GM23338 (cell line): ENCODE measurements around the gene MTHFD2L. TPM values are rescaled to one million over a fixed set of nuclear protein-coding genes. Genes with fewer than 3 reads are reported as not detected.
A peak's percentile ranks its signal among the peaks of the same experiment; 100 is the strongest.

Source experiments
- ATAC-seq: fragments of 200-7000 bp; cut with Tn5 transposase; 3 replicates; pipeline ENCODE4 v1.9.1; 2020
- DNase-seq: peaks from one replicate; pipeline ENCODE4 v3.0.0-alpha.2; 2015; ENCODE audit warnings: low spot score
- H2AFZ ChIP-seq: fragments of 200-600 bp; sonication (generic); 2 replicates; pipeline ENCODE4 v1.8.0; 2016; ENCODE audit warnings: antibody characterized with exemption, mild to moderate bottlenecking, moderate library complexity
- H3F3A ChIP-seq: fragments of 200-600 bp; sonication (generic); replicated peaks from 2 replicates; pipeline ENCODE4 v1.8.0; 2017; ENCODE audit warnings: antibody characterized with exemption, mixed run types, low read depth
- H3K27ac ChIP-seq: fragments of 200-600 bp; sonication (generic); 2 replicates; pipeline ENCODE4 v1.6.1; 2016; ENCODE audit warnings: low read depth
- H3K27me3 ChIP-seq: fragments of 200-600 bp; sonication (generic); 2 replicates; pipeline ENCODE4 v1.8.0; 2016; ENCODE audit warnings: mild to moderate bottlenecking, mixed run types, moderate library complexity; ENCODE audit not compliant: insufficient read depth
- H3K36me3 ChIP-seq: fragments of 200-600 bp; sonication (generic); 2 replicates; pipeline ENCODE4 v1.8.0; 2016; ENCODE audit warnings: mild to moderate bottlenecking; ENCODE audit not compliant: insufficient read depth
- H3K4me1 ChIP-seq: fragments of 200-600 bp; sonication (generic); 2 replicates; pipeline ENCODE4 v1.8.0; 2016; ENCODE audit warnings: mild to moderate bottlenecking, moderate library complexity; ENCODE audit not compliant: insufficient read depth
- H3K4me2 ChIP-seq: fragments of 200-600 bp; sonication (generic); 2 replicates; pipeline ENCODE4 v1.7.1; 2017; ENCODE audit warnings: mixed run types
- H3K4me3 ChIP-seq: fragments of 200-600 bp; sonication (generic); 2 replicates; pipeline ENCODE4 v1.6.1; 2016; ENCODE audit warnings: mixed run types
- H3K79me2 ChIP-seq: fragments of 200-600 bp; sonication (generic); replicated peaks from 2 replicates; pipeline ENCODE4 v1.8.0; 2017; ENCODE audit warnings: mild to moderate bottlenecking; ENCODE audit not compliant: insufficient read depth
- H3K9me2 ChIP-seq: fragments of 200-600 bp; sonication (generic); 2 replicates; pipeline ENCODE4 v1.8.0; 2017; ENCODE audit not compliant: insufficient read depth
- H4K20me1 ChIP-seq: fragments of 200-600 bp; sonication (generic); replicated peaks from 2 replicates; pipeline ENCODE4 v1.8.0; 2017; ENCODE audit warnings: mild to moderate bottlenecking; ENCODE audit not compliant: insufficient read depth
- H3K27ac Mint-ChIP-seq: 2 replicates; pipeline ENCODE4 v1.8.0; 2020; ENCODE audit warnings: inconsistent platforms, mild to moderate bottlenecking, moderate library complexity, mixed read lengths
- H3K27me3 Mint-ChIP-seq: 3 replicates; pipeline ENCODE4 v1.8.0; 2022; ENCODE audit warnings: low read depth, mild to moderate bottlenecking, moderate library complexity, mixed read lengths, inconsistent platforms; ENCODE audit not compliant: insufficient read depth, poor library complexity
- H3K36me3 Mint-ChIP-seq: 3 replicates; pipeline ENCODE4 v1.8.0; 2021; ENCODE audit warnings: low read depth, mild to moderate bottlenecking, inconsistent platforms, moderate library complexity, mixed read lengths
- H3K4me1 Mint-ChIP-seq: 3 replicates; pipeline ENCODE4 v1.8.0; 2020; ENCODE audit warnings: mild to moderate bottlenecking, inconsistent platforms, mixed read lengths
- H3K4me3 Mint-ChIP-seq: 3 replicates; pipeline ENCODE4 v1.8.0; 2021; ENCODE audit warnings: moderate library complexity, mild to moderate bottlenecking, inconsistent platforms, mixed read lengths
- H3K9me3 Mint-ChIP-seq: 3 replicates; pipeline ENCODE4 v1.8.0; 2020; ENCODE audit warnings: moderate library complexity, mild to moderate bottlenecking, inconsistent platforms, mixed read lengths
- CREB1 ChIP-seq: fragments of 250-450 bp; sonication (Bioruptor Pico); IDR thresholded peaks from 2 replicates; pipeline ENCODE4 v1.5.0; 2020; ENCODE audit warnings: low read depth, mild to moderate bottlenecking, moderate library complexity
- POLR2AphosphoS5 ChIP-seq: IDR thresholded peaks from 2 replicates; pipeline ENCODE4 v1.6.1; 2016; ENCODE audit warnings: antibody characterized with exemption, low read depth
- ZNF462 ChIP-seq: fragments of 250-450 bp; sonication (Bioruptor Pico); IDR thresholded peaks from 2 replicates; pipeline ENCODE4 v1.5.0; 2020; ENCODE audit warnings: mild to moderate bottlenecking, moderate library complexity
- polyA plus RNA-seq: library from polyadenylated mRNA; unstranded; fragments of >200 nt; fragmentation: Nextera tagmentation; extraction: Ambion mirVana; gene quantifications from 2 replicates; pipeline ENCODE4 v1.2.1, GENCODE V29; 2016
- total RNA-seq: library from RNA; depleted of rRNA; stranded (reverse); fragments of >200 nt; shearing (Covaris generic); gene quantifications from 2 replicates; pipeline ENCODE4 v1.2.3, GENCODE V29; 2014

Gene MTHFD2L
- total and polyA plus RNA-seq, 2 experiments from 2014 or later: 24.4 to 35.7 TPM

- no peak overlapping the region for H2AFZ ChIP-seq
Measured at GRCh38 chr4:74109870-74110605, 47.9 kb upstream of the MTHFD2L start.

More at GRCh38 chr4:74109870-74110605, 47.9 kb upstream of the MTHFD2L start:
- Histone ChIP-seq H3K36me3 (no peaks in the 10 kb centered on the region), H3K4me2 (peak overlapping the region; percentile 4; the same call in 1 of the 2 replicates), H4K20me1 (no peaks in the 10 kb centered on the region), H3K4me3 (no peak overlapping the region), H3K79me2 (no peaks in the 10 kb centered on the region), H3F3A (no peaks in the 10 kb centered on the region), H3K9me2 (no peaks in the 10 kb centered on the region), H3K27ac (0 out of 2 replicates have a peak overlapping the region, but pooled peaks have one; percentile 16), H3K27me3 (no peaks in the 10 kb centered on the region), H3K4me1 (peaks cover 3% of the 10 kb centered on the region; the same call in 1 of the 2 replicates)
- ATAC-seq: no peak
- Mint-ChIP-seq H3K36me3 (no peaks in the 10 kb centered on the region), H3K27ac (peak overlapping the region; percentile 82), H3K9me3 (no peaks in the 10 kb centered on the region), H3K4me1 (peaks cover 17% of the 10 kb centered on the region; the same call in 2 of the 3 replicates), H3K4me3 (no peak overlapping the region), H3K27me3 (no peaks in the 10 kb centered on the region)
- TF ChIP-seq ZNF462 (CRISPR knock-in tag): no peak
- no peak for TF ChIP-seq POLR2AphosphoS5
- no peak for TF ChIP-seq CREB1 (CRISPR knock-in tag)
- DNase-seq: no peak
